GM12864 (cell line): ENCODE data around the gene SLAMF8.
A peak's percentile ranks its signal among the peaks of the same experiment; 100 is the strongest.

Experiments used
- DNase-seq: peaks from one replicate; pipeline ENCODE4 v3.0.0-alpha.2; 2011; ENCODE audit warnings: low read depth
- H3K4me3 ChIP-seq: 2 replicates; pipeline ENCODE4 v1.5.1; 2011; ENCODE audit warnings: mild to moderate bottlenecking, low read depth, low read length, control low read depth
- CTCF ChIP-seq: IDR thresholded peaks from 2 replicates; pipeline ENCODE4 v1.5.1; 2011; ENCODE audit warnings: low read depth, mild to moderate bottlenecking, moderate library complexity, low read length, control low read depth, inconsistent platforms; ENCODE audit errors: missing control alignments

Gene SLAMF8

GRCh38 chr1:159799446-159799985 is 27.2 kb upstream of the SLAMF8 start:
- no peak for TF ChIP-seq CTCF
- no peak overlapping the region for H3K4me3 ChIP-seq
- no peak for DNase-seq

- no peak overlapping the region for H3K4me3 ChIP-seq
- peak; percentile 10 for DNase-seq
Measured at GRCh38 chr1:159800177-159800930, 26.3 kb upstream of the SLAMF8 start.

GRCh38 chr1:159802111-159802510 is 24.6 kb upstream of the SLAMF8 start, which contains the start of gene FCRL6:
Gene FCRL6 (plus strand): TSS chr1:159802360. CDS start chr1:159802425, 65 bp downstream.
- no peak for DNase-seq
- no peak within 1 kb of the TSS for H3K4me3 ChIP-seq
- no peak for TF ChIP-seq CTCF

More at GRCh38 chr1:159800177-159800930, 26.3 kb upstream of the SLAMF8 start:
- TF ChIP-seq CTCF = no peak

DNA sequence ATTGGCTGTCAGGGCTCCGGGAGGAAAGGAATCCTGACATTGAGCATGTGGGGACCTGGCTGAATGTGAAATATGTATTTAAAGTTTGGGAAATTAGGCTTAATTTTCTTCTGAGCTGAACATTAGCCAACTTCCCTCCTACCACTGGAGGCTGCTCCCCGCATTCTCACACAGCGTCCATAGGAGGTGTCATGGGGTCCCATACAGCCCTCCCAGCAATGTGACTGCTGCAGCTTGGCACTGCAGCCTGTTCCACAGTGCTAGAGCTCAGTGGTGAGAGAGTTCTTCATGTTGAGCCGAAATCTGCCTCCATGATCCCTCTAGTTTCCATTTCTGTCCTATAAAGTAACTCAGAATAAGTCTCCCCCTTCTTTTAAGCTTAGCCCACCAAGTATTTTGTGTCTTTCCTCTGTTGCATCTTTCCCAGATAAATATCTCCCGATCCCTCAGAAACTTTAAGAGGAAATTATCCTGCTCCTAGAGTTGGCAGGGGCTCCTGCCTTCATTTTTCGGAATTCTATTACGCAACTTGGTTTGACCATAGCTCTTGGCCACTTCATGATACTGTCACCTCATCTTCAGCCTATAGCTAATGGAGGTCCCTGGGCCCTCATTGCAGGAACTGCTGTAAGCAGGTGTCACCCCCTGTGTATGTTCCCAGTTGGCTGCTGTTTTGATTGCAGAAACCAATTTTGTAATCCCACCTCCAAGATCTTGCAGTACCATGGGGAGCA is 22.6 kb upstream of the SLAMF8 start:
- H3K4me3 ChIP-seq = no peak overlapping the region
- TF ChIP-seq CTCF = no peak
- no peak for DNase-seq

DNA sequence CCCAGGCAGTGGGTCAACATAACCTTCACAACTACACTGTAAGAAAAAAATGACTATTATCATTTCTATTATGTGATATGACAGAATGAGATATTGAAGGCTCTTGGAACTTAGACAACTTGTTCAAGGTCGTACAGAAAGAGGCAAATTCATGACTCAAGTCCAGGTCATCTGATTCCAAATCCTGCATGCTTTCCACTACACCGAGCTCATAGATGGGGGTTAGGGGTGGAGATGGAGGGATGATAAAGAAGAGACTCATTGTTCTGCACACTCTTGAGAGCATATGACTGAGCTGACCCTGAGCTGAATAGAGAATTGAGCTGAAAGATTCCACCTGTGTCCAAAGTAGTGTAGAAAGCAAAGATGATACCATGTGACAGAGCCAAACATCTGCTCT is 21.7 kb upstream of the SLAMF8 start:
- no peak for DNase-seq
- H3K4me3 ChIP-seq = no peak overlapping the region
- TF ChIP-seq CTCF = no peak

GRCh38 chr1:159815926-159816325 is 10.7 kb upstream of the SLAMF8 start:
- no peak for DNase-seq
- no peak for TF ChIP-seq CTCF

More at GRCh38 chr1:159815926-159816325, 10.7 kb upstream of the SLAMF8 start:
- no peak overlapping the region for H3K4me3 ChIP-seq
